B cell (primary cell): ENCODE data around the gene ZFP14. TPM values are rescaled to one million over a fixed set of nuclear protein-coding genes. Genes with fewer than 3 reads are reported as not detected.
A peak's percentile ranks its signal among the peaks of the same experiment; 100 is the strongest.

Source experiments
- ATAC-seq: fragments of 200-7000 bp; cut with Tn5 transposase; one replicate; pipeline ENCODE4 v1.10.0; 2021; ENCODE audit warnings: low read depth, mild to moderate bottlenecking, moderate number of reproducible peaks, moderate library complexity
- CTCF ChIA-PET: fragments of 350-600 bp; sonication (Branson Sonifier 250); formaldehyde crosslinking; loops from one replicate; lab custom pipeline; 2021; ENCODE audit warnings: antibody characterized with exemption, inconsistent platforms; lab: Charles Lee
- POLR2A ChIA-PET: fragments of 350-600 bp; sonication (Branson Sonifier 250); formaldehyde crosslinking; loops from one replicate; lab custom pipeline; 2021; ENCODE audit warnings: antibody characterized with exemption; lab: Charles Lee
- DNase-seq: peaks from one replicate; pipeline ENCODE4 v3.0.0; 2013
- H2AFZ ChIP-seq: 2 replicates; pipeline ENCODE4 v1.6.1; 2012; ENCODE audit warnings: mild to moderate bottlenecking, low read depth, low read length; ENCODE audit not compliant: insufficient read depth, poor library complexity, severe bottlenecking
- H3K27ac ChIP-seq, 2 donors: 1 replicate in 1 of 2; 2 replicates in 1 of 2; pipeline ENCODE4 v1.5.1; 2012 to 2013; ENCODE audit warnings: low read length in 2 of 2, mild to moderate bottlenecking in 2 of 2, moderate library complexity in 1 of 2
- H3K27me3 ChIP-seq, 4 experiments: fragments of 200-600 bp in 1 of 4; sonication (generic) in 1 of 4; replicated peaks in 1 of 4; 1 replicate in 2 of 4; 2 replicates in 2 of 4; pipeline versions ENCODE4 v1.6.1 to v1.7.0; 2013 to 2016; ENCODE audit warnings: low read length in 3 of 4, mild to moderate bottlenecking in 2 of 4, mixed read lengths in 1 of 4, moderate library complexity in 1 of 4; ENCODE audit not compliant: insufficient read depth in 4 of 4, control insufficient read depth in 3 of 4; ENCODE audit errors: control extremely low read depth in 1 of 4
- H3K36me3 ChIP-seq, 2 experiments: replicated peaks in 1 of 2; 1 replicate in 1 of 2; 2 replicates in 1 of 2; pipeline versions ENCODE4 v1.6.1 to v1.7.1; 2013; ENCODE audit warnings: low read length in 1 of 2; ENCODE audit not compliant: insufficient read depth in 2 of 2, control insufficient read depth in 1 of 2; ENCODE audit errors: control extremely low read depth in 1 of 2, extremely low read depth in 1 of 2
- H3K4me1 ChIP-seq, 2 donors: fragments of 200-600 bp in 1 of 2; sonication (generic) in 1 of 2; 1 replicate in 1 of 2; 2 replicates in 1 of 2; pipeline versions ENCODE4 v1.5.1 to v1.6.1; 2013 to 2017; ENCODE audit warnings: low read length in 2 of 2; ENCODE audit not compliant: control insufficient read depth in 2 of 2, insufficient read depth in 2 of 2
- H3K4me2 ChIP-seq: replicated peaks from 2 replicates; pipeline ENCODE3; 2012; ENCODE audit warnings: mild to moderate bottlenecking, low read depth, low read length; ENCODE audit not compliant: poor library complexity, severe bottlenecking
- H3K4me3 ChIP-seq, 5 experiments: fragments of 200-600 bp in 1 of 5; sonication (generic) in 1 of 5; 1 replicate in 3 of 5; 2 replicates in 2 of 5; pipeline versions ENCODE4 v1.5.1 to v1.7.0; 2011 to 2016; ENCODE audit warnings: low read length in 4 of 5, mild to moderate bottlenecking in 4 of 5, low read depth in 2 of 5, control low read depth in 1 of 5, moderate library complexity in 1 of 5; ENCODE audit not compliant: insufficient read depth in 1 of 5; ENCODE audit errors: control extremely low read depth in 1 of 5, extremely low read depth in 1 of 5
- H3K79me2 ChIP-seq: fragments of 200-600 bp; sonication (generic); one replicate; pipeline ENCODE4 v1.6.0; 2016; ENCODE audit warnings: low read length; ENCODE audit not compliant: control insufficient read depth, insufficient read depth
- H3K9ac ChIP-seq: fragments of 200-600 bp; sonication (generic); 2 replicates; pipeline ENCODE4 v1.6.1; 2017; ENCODE audit warnings: mild to moderate bottlenecking, low read length, moderate library complexity
- H3K9me3 ChIP-seq, 3 donors: one replicate each; pipeline versions ENCODE4 v1.6.1 to v1.7.1; 2013; ENCODE audit warnings: low read length in 2 of 3; ENCODE audit not compliant: control insufficient read depth in 2 of 3, insufficient read depth in 1 of 3; ENCODE audit errors: control extremely low read depth in 1 of 3
- H4K20me1 ChIP-seq: 2 replicates; pipeline ENCODE4 v1.6.0; 2012; ENCODE audit warnings: mild to moderate bottlenecking, low read length; ENCODE audit not compliant: insufficient read depth, control insufficient read depth, poor library complexity, severe bottlenecking
- H3K27ac Mint-ChIP-seq: one replicate; pipeline ENCODE4 v1.8.0; 2021; ENCODE audit warnings: mixed read lengths
- H3K27me3 Mint-ChIP-seq: one replicate; pipeline ENCODE4 v1.8.0; 2021; ENCODE audit warnings: mixed read lengths
- H3K4me1 Mint-ChIP-seq: one replicate; pipeline ENCODE4 v1.8.0; 2021; ENCODE audit warnings: mixed read lengths
- H3K4me3 Mint-ChIP-seq: one replicate; pipeline ENCODE4 v1.8.0; 2021; ENCODE audit warnings: mixed read lengths
- H3K9me3 Mint-ChIP-seq: one replicate; pipeline ENCODE4 v1.8.0; 2022; ENCODE audit warnings: mixed read lengths; ENCODE audit not compliant: insufficient read depth
- EZH2 ChIP-seq: IDR thresholded peaks from 2 replicates; pipeline ENCODE4 v1.6.1; 2012; ENCODE audit warnings: borderline replicate concordance, low read depth, mild to moderate bottlenecking, moderate library complexity, low read length; ENCODE audit not compliant: insufficient read depth, poor library complexity, severe bottlenecking
- WGBS: methylation state at CpG from one replicate; pipeline ENCODE4 v1.1.5; 2013; ENCODE audit warnings: missing lambda C conversion rate; ENCODE audit not compliant: insufficient coverage; 5-methylcytosine and 5-hydroxymethylcytosine counted together
- intact Hi-C: fragments of 100-400 bp; cut with micrococcal nuclease; formaldehyde crosslinking; loops from one replicate; pipeline ENCODE4 v1.10.0; 2022
- polyA minus RNA-seq: library from RNA; depleted of rRNA, polyadenylated mRNA; stranded (reverse); fragments of >200 nt; gene quantifications from 2 replicates; pipeline ENCODE4 v1.2.3, GENCODE V29; 2012
- polyA plus RNA-seq: library from polyadenylated mRNA; depleted of rRNA; stranded (reverse); fragments of >200 nt; gene quantifications from 2 replicates; pipeline ENCODE4 v1.2.3, GENCODE V29; 2012
- total RNA-seq, 2 donors: library from RNA; stranded (reverse); fragments of 120-200 nt in 1 of 2; gene quantifications; 1 replicate in 1 of 2; 2 replicates in 1 of 2; pipeline versions ENCODE4 v1.2.3 to v1.2.4, GENCODE V29; 2013 to 2022
- TF ChIP-seq, protein P1 (sequence below): fragments of 200-600 bp; IDR thresholded peaks from one replicate; pipeline ENCODE4 v1.8.0; 2022; ENCODE audit warnings: antibody characterized with exemption, mild to moderate bottlenecking

Gene ZFP14
- 22.4 and 22.7 TPM in 2 replicates for total RNA-seq
- 18.9 TPM for total RNA-seq (2013)
- polyA plus RNA-seq = 5.1 and 5.2 TPM in 2 replicates
- 3.4 and 4.4 TPM in 2 replicates for polyA minus RNA-seq

GRCh38 chr19:36378625-36379509 lies at the start of gene ZFP14:
Gene ZFP14, minus strand, starts transcription at chr19:36379201. Its CDS starts 11,309 bp downstream, at chr19:36367892.
- peak; percentile 98 for ATAC-seq
- Histone ChIP-seq H3K4me2 (peak within 1 kb of the TSS; percentile 94), H2AFZ (peak within 1 kb of the TSS; percentile 97), H3K27me3 (no peaks in the 10 kb centered on the region), H3K9me3 (peaks cover 0 to 11% (median 0%) of the 10 kb centered on the region in 3 donors), H3K4me3 (peak within 1 kb of the TSS; percentile 79 to 95 (median 85)), H4K20me1 (no peaks in the 10 kb centered on the region), H3K79me2 (peaks cover 30% of the 10 kb centered on the region), H3K27ac (peak within 1 kb of the TSS; percentile 83 to 94), H3K4me1 (peaks cover 13 to 19% of the 10 kb centered on the region in 2 donors), H3K36me3 (no peaks in the 10 kb centered on the region), H3K9ac (peak within 1 kb of the TSS; percentile 96)
- Mint-ChIP-seq H3K27ac (peak within 1 kb of the TSS; percentile 97), H3K27me3 (no peaks in the 10 kb centered on the region), H3K4me3 (peak within 1 kb of the TSS; percentile 82), H3K9me3 (no peaks in the 10 kb centered on the region), H3K4me1 (peaks cover 19% of the 10 kb centered on the region)
- peak; percentile 97 for DNase-seq
- WGBS = 3% methylated on average over 67 of the region's 69 CpGs
- TF ChIP-seq, protein P1, sequence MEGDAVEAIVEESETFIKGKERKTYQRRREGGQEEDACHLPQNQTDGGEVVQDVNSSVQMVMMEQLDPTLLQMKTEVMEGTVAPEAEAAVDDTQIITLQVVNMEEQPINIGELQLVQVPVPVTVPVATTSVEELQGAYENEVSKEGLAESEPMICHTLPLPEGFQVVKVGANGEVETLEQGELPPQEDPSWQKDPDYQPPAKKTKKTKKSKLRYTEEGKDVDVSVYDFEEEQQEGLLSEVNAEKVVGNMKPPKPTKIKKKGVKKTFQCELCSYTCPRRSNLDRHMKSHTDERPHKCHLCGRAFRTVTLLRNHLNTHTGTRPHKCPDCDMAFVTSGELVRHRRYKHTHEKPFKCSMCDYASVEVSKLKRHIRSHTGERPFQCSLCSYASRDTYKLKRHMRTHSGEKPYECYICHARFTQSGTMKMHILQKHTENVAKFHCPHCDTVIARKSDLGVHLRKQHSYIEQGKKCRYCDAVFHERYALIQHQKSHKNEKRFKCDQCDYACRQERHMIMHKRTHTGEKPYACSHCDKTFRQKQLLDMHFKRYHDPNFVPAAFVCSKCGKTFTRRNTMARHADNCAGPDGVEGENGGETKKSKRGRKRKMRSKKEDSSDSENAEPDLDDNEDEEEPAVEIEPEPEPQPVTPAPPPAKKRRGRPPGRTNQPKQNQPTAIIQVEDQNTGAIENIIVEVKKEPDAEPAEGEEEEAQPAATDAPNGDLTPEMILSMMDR = peak; percentile 66
- TF ChIP-seq EZH2 = no peak
- intact Hi-C loops = loop anchor here (1.0 to 5.0 kb wide), 15 partner anchors 22 to 1088 kb away; partner anchors contain the start of genes ZFP82, ZNF260, ZNF345 and ZNF383
- ChIA-PET CTCF (interaction anchor here (0.8 to 3.1 kb wide), 5 partner anchors 24 to 394 kb away, joined by 3 to 13 read pairs (median 3); partner anchors contain the start of genes ZNF566 and ZNF850), POLR2A (interaction anchor here (0.7 to 1.6 kb wide), 8 partner anchors 9 to 1090 kb away, joined by 3 to 11 read pairs (median 4); partner anchors contain the start of genes ZNF260, ZNF382, ZNF529 and ZNF566)
